Heart right ventricle (tissue), 16 donors: ENCODE data around the gene DUSP16. TPM values are rescaled to one million over a fixed set of nuclear protein-coding genes. Genes with fewer than 3 reads are reported as not detected.

ENCODE experiments used
- ATAC-seq, 8 donors: fragments of 200-7000 bp; cut with Tn5 transposase; one replicate each; pipeline ENCODE4 v1.9.1; 2020; ENCODE audit warnings: mild to moderate bottlenecking in 8 of 8, moderate library complexity in 8 of 8, moderate number of reproducible peaks in 1 of 8
- DNase-seq, 2 donors: peaks; one replicate each; pipeline ENCODE4 v3.0.0-alpha.2; 2020
- H3K27ac ChIP-seq, 10 donors: fragments of 200-600 bp; sonication (generic) in 2 of 10; one replicate each; pipeline versions ENCODE4 v1.5.0 to v1.8.0; 2020 to 2022; ENCODE audit warnings: mild to moderate bottlenecking in 3 of 10
- H3K27me3 ChIP-seq, 7 donors: fragments of 200-600 bp; one replicate each; pipeline ENCODE4 v1.8.0; 2021 to 2022; ENCODE audit warnings: mild to moderate bottlenecking in 2 of 7
- H3K36me3 ChIP-seq, 9 donors: fragments of 200-600 bp; sonication (generic) in 1 of 9; one replicate each; pipeline versions ENCODE4 v1.5.0 to v1.8.0; 2020 to 2022; ENCODE audit warnings: mild to moderate bottlenecking in 2 of 9
- H3K4me1 ChIP-seq, 9 donors: fragments of 200-600 bp; sonication (generic) in 1 of 9; one replicate each; pipeline versions ENCODE4 v1.5.0 to v1.8.0; 2020 to 2022; ENCODE audit warnings: mild to moderate bottlenecking in 4 of 9
- H3K4me3 ChIP-seq, 10 donors: fragments of 200-600 bp; sonication (generic) in 2 of 10; one replicate each; pipeline versions ENCODE4 v1.5.0 to v1.8.0; 2020 to 2022; ENCODE audit warnings: mild to moderate bottlenecking in 7 of 10, moderate library complexity in 2 of 10
- H3K9me3 ChIP-seq, 11 donors: fragments of 200-600 bp in 10 of 11; sonication (generic) in 2 of 11; one replicate each; pipeline versions ENCODE4 v1.5.0 to v1.8.0; 2013 to 2022; ENCODE audit warnings: mild to moderate bottlenecking in 2 of 11, control low read depth in 1 of 11, moderate library complexity in 1 of 11
- WGBS, 2 donors: extraction: QIAGEN DNeasy Blood & Tissue Kit; methylation state at CpG; one replicate each; pipeline ENCODE4 v1.1.7; 2013; ENCODE audit warnings: inconsistent platforms in 1 of 2; 5-methylcytosine and 5-hydroxymethylcytosine counted together
- intact Hi-C, 10 donors: fragments of 100-400 bp; cut with DNase I; formaldehyde crosslinking; loops; one replicate each; pipeline versions ENCODE4 v1.11.1 to v1.14.2; 2022
- polyA plus RNA-seq, 2 donors: library from polyadenylated mRNA; stranded (reverse); fragments of 200-250 nt; gene quantifications; one replicate each; pipeline ENCODE4 v1.2.3, GENCODE V29; 2013
- total RNA-seq, 10 donors: library from RNA; stranded (reverse); fragmentation: NEBNext Ultra II Directional in 3 of 10; extraction: Animal tissue kit (Norgen Biotek cat#: 25700) in 3 of 10; gene quantifications; one replicate each; pipeline versions ENCODE4 v1.2.1 to v1.2.4, GENCODE V29; 2021 to 2023
- TF ChIP-seq, protein P1 (sequence below), 9 donors: fragments of 200-600 bp; sonication (generic) in 2 of 9; IDR thresholded peaks; one replicate each; pipeline versions ENCODE4 v1.5.0 to v1.8.0; 2021 to 2022; ENCODE audit warnings: antibody characterized with exemption in 9 of 9, mild to moderate bottlenecking in 5 of 9, moderate library complexity in 1 of 9
- donor health status: Arrhythmogenic right ventricular cardiomyopathy.
- donor health status: ischemic (EF 13 %, LVEDD 7.1; RV severe dilation, severe dysfunction).
- donor health status: healthy with polysubstance abuse.
- donor health status: DM: no; HTN: yes; CAD: no.
- donor health status: DM: no; HTN: no; CAD: no.
- donor health status: ischemic (EF 25% LVEDD 6.9; RV normal size, moderate dysfunction).
- donor health status: ischemic (EF 25% LVEDD 5.7; RV mildly dilated, moderate dysfunction).
- donor health status: healthy.
- donor health status: DM: yes; HTN: yes; CAD: no.
- donor health status: Ischemic cardiomyopathy.
- donor health status: ischemic (EF 35%, LVEDD 5.7; RV mildly dilated, moderate dysfunction).
- donor health status: nonischemic (EF 11% LVEDD 7.7; RV severe dilation, severe dysfunction).
- donor health status: DM: yes; HTN: yes; CAD: no.
- donor health status: PGD.
- donor health status: ischemic (EF 29% LVEDD 5.4; RV normal size, mild dysfunction).
- donor health status: nonischemic (EF 23%, LVEDD 6.1; RV moderate dilation, normal function).

DUSP16 gene
- total and polyA plus RNA-seq, 12 donors = 2.6 to 21.7 (median 15.8) TPM

DNA sequence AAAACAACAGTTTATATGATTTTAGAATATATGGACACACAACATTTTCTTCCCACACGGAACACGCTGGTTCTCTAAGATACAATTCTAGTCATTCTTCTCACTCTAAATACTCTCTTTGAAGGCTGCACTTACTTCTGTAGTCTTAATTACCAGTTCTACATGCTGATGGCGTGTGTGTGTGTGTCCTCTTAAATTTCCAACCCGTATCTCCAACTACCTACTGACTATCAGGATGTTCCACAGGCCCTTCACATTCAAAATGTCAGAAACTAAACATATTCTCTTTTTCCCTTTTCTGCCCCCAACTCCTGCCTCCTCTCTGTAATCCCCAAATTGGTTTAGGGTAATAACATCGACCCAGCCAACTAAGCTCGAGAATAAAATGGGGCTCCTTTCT lies 75.2 kb downstream of the DUSP16 start:
- Histone ChIP-seq H3K4me1 (peaks cover 0 to 6% (median 0%) of the 10 kb centered on the region in 9 donors), H3K36me3 (peaks cover 0 to 68% (median 15%) of the 10 kb centered on the region in 9 donors), H3K4me3 (no peak overlapping the region), H3K9me3 (no peaks in the 10 kb centered on the region), H3K27ac (no peak overlapping the region), H3K27me3 (no peaks in the 10 kb centered on the region)
- TF ChIP-seq, protein P1, sequence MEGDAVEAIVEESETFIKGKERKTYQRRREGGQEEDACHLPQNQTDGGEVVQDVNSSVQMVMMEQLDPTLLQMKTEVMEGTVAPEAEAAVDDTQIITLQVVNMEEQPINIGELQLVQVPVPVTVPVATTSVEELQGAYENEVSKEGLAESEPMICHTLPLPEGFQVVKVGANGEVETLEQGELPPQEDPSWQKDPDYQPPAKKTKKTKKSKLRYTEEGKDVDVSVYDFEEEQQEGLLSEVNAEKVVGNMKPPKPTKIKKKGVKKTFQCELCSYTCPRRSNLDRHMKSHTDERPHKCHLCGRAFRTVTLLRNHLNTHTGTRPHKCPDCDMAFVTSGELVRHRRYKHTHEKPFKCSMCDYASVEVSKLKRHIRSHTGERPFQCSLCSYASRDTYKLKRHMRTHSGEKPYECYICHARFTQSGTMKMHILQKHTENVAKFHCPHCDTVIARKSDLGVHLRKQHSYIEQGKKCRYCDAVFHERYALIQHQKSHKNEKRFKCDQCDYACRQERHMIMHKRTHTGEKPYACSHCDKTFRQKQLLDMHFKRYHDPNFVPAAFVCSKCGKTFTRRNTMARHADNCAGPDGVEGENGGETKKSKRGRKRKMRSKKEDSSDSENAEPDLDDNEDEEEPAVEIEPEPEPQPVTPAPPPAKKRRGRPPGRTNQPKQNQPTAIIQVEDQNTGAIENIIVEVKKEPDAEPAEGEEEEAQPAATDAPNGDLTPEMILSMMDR (IDR thresholded peaks at IDR 0.05) = no peak
- DNase-seq (no peak), ATAC-seq (no peak)
- intact Hi-C loops = no loop called here
- 95 to 98% methylated on average over 6 of the region's 6 CpGs for WGBS, 2 donors

DNA sequence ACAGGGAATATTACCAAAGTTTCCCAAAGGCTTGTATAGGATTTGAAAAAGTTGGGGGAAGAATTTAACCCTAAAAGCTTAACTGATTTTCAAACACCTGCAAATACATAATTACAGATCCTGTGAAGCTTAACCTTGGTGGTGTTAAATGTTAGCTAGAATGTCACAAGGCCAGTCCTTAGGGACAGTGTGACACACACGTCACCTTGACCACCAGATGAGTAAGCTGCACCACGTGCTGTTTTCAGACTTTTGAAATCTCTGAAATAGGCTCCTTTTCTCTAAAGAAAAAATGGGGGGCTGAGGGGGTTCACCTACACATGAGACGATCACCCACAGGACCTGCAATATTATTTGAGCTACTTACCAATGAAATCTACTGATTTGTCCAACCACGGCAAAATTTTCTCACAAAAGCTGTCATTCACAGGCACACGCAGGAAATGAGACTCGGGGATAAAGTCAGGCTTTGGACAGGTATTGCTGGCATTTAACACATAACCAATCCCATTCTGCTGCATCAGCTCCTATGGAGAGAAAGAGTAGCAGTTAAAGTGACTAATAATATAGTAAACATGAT lies 75.9 kb downstream of the DUSP16 start:
- 87 to 89% methylated on average over 6 of the region's 6 CpGs for WGBS, 2 donors

DNA sequence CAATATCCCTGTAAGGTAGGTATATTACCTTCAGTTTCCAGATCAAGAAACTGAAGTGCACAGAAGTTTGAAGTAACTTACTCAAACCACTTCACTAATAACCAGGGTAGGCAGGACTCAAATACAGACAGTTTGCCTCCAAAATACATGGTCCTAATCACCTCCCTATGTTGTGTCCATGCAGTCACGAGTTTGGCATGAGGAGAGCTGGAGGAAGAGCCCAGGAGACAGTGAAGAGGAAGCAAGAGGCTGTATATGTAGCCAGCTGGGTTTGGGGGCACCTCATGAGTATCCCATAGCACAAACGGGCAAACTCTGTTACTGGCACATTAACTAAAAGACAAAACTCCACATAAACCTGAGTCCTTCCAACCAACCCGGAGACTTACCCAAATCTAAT lies 79.2 kb downstream of the DUSP16 start:
- H3K27me3 ChIP-seq = no peaks in the 10 kb centered on the region
- TF ChIP-seq, protein P1 (IDR thresholded peaks at IDR 0.05) = no peak
- peaks cover 0 to 17% (median 0%) of the 10 kb centered on the region in 9 donors for H3K4me1 ChIP-seq
- H3K27ac ChIP-seq = peak overlapping the region in 1 of 10 donors; percentile 80
- H3K36me3 ChIP-seq = peaks cover 0 to 93% (median 32%) of the 10 kb centered on the region in 9 donors
- no peak for ATAC-seq
- DNase-seq = no peak
- H3K4me3 ChIP-seq = peak overlapping the region in 1 of 10 donors; percentile 15
- 81 to 85% methylated on average over 3 of the region's 3 CpGs for WGBS, 2 donors
- H3K9me3 ChIP-seq = no peaks in the 10 kb centered on the region
- intact Hi-C loops = no loop called here

More for the DNA sequence above, 75.9 kb downstream of the DUSP16 start:
- ATAC-seq (no peak), DNase-seq (no peak)
- no peaks in the 10 kb centered on the region for H3K27me3 ChIP-seq
- intact Hi-C loops = no loop called here
- H3K4me3 ChIP-seq = no peak overlapping the region
- TF ChIP-seq, protein P1 (IDR thresholded peaks at IDR 0.05) = no peak
- H3K4me1 ChIP-seq = peaks cover 0 to 9% (median 0%) of the 10 kb centered on the region in 9 donors
- H3K9me3 ChIP-seq = no peaks in the 10 kb centered on the region
- peak overlapping the region in 1 of 10 donors; percentile 26 for H3K27ac ChIP-seq
- H3K36me3 ChIP-seq = peaks cover 0 to 75% (median 15%) of the 10 kb centered on the region in 9 donors

DNA sequence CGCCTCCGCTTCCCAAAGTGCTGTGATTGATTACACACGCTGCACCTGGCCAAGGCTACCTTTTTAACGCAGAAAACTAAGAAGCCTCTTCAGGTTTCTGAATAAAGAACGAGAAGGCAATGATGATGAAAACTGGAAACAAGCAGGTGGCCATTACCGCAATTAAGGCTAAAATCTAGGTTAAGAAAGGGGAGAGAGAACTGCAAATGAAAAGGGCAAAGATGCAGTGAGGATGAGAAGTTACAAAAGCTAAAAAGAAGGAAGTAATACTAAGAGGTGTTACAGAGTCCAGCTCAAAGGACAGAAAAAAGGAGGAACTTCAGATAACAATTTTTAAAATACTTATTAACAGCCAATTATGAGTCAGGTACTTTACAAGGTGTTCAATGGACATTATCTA lies 79.7 kb downstream of the DUSP16 start:
- WGBS, 2 donors = 96 to 99% methylated on average over 6 of the region's 6 CpGs
- Histone ChIP-seq H3K36me3 (peaks cover 0 to 95% (median 32%) of the 10 kb centered on the region in 9 donors), H3K27me3 (no peaks in the 10 kb centered on the region), H3K4me1 (peaks cover 0 to 17% (median 0%) of the 10 kb centered on the region in 9 donors), H3K9me3 (no peaks in the 10 kb centered on the region), H3K27ac (peak overlapping the region in 1 of 10 donors; percentile 80), H3K4me3 (peak overlapping the region in 1 of 10 donors; percentile 15)
- TF ChIP-seq, protein P1 (IDR thresholded peaks at IDR 0.05) = no peak
- ATAC-seq (no peak), DNase-seq (no peak)
- intact Hi-C loops = no loop called here
